HepG2 (cell line): Measurements from ENCODE around the gene DAAM2. TPM values are rescaled to one million over a fixed set of nuclear protein-coding genes. Genes with fewer than 3 reads are reported as not detected.
A peak's percentile ranks its signal among the peaks of the same experiment; 100 is the strongest.

Experiments
- ATAC-seq: fragments of 200-7000 bp; cut with Tn5 transposase; 3 replicates; pipeline ENCODE4 v1.9.1; 2020; ENCODE audit warnings: mild to moderate bottlenecking, moderate library complexity
- BruUV-seq: library from RNA; stranded (reverse); fragments of 400-500 nt; replicated peaks from 2 replicates; lab custom pipeline; 2021; lab: Mats Ljungman, UMichigan
- CTCF ChIA-PET: fragments of 300-600 bp; formaldehyde crosslinking; extraction: SDS; loops from one replicate; lab custom pipeline; 2021; ENCODE audit warnings: low total read pairs, inconsistent platforms, low intra/inter-chr PET ratio; lab: Yijun Ruan, JAX
- POLR2A ChIA-PET: fragments of 350-600 bp; sonication (Branson Sonifier 250); formaldehyde crosslinking; loops from one replicate; lab custom pipeline; 2020; ENCODE audit warnings: antibody characterized with exemption, inconsistent platforms; lab: Yijun Ruan, JAX
- DNase-seq: peaks from one replicate; pipeline ENCODE4 v3.0.0-alpha.2; 2015; ENCODE audit warnings: low spot score
- FAIRE-seq: peaks from 3 replicates; lab custom pipeline; 2011; peaks lifted over from hg19 to GRCh38; lab: Jason Lieb, UNC
- H2AFZ ChIP-seq: one replicate; pipeline ENCODE4 v1.6.1; 2011; ENCODE audit warnings: low read length, inconsistent platforms
- H3K27ac ChIP-seq: fragments of 300-600 bp; 3 replicates; pipeline ENCODE4 v1.8.0; 2011; ENCODE audit warnings: mixed run types, mild to moderate bottlenecking, mixed read lengths, low read length, inconsistent platforms; ENCODE audit not compliant: insufficient read depth; ENCODE audit errors: extremely low read length
- H3K27me3 ChIP-seq, 2 experiments: fragments of 200-600 bp in 1 of 2; 2 replicates in 1 of 2; 3 replicates in 1 of 2; pipeline versions ENCODE4 v1.6.0 to v1.8.0; 2011; ENCODE audit warnings: low read length in 2 of 2, mild to moderate bottlenecking in 2 of 2, moderate library complexity in 2 of 2, inconsistent platforms in 1 of 2; ENCODE audit not compliant: insufficient read depth in 2 of 2, control insufficient read depth in 1 of 2
- H3K36me3 ChIP-seq, 2 experiments: fragments of 200-600 bp in 1 of 2; replicated peaks in 1 of 2; 2 replicates in 1 of 2; 3 replicates in 1 of 2; pipeline versions ENCODE4 v1.5.1 to v1.8.0; 2011; ENCODE audit warnings: low read length in 2 of 2, inconsistent platforms in 1 of 2; ENCODE audit not compliant: insufficient read depth in 2 of 2, control insufficient read depth in 1 of 2
- H3K4me1 ChIP-seq: 2 replicates; pipeline ENCODE4 v1.5.1; 2012; ENCODE audit warnings: low read length, inconsistent platforms; ENCODE audit not compliant: insufficient read depth
- H3K4me2 ChIP-seq: 2 replicates; pipeline ENCODE4 v1.6.0; 2011; ENCODE audit warnings: low read depth, low read length, inconsistent platforms
- H3K4me3 ChIP-seq, 3 experiments: fragments of 200-600 bp in 1 of 3; sonication (generic), shearing (Covaris generic) in 1 of 3; replicated peaks in 1 of 3; 2 replicates each; pipeline ENCODE4 v1.5.1; 2011 to 2016; ENCODE audit warnings: low read length in 3 of 3, inconsistent platforms in 2 of 3, low read depth in 2 of 3, mild to moderate bottlenecking in 2 of 3, control low read depth in 1 of 3, mixed read lengths in 1 of 3; ENCODE audit not compliant: insufficient read depth in 1 of 3
- H3K79me2 ChIP-seq: one replicate; pipeline ENCODE4 v1.6.1; 2011; ENCODE audit warnings: low read length, inconsistent platforms; ENCODE audit not compliant: insufficient read depth
- H3K9ac ChIP-seq: 2 replicates; pipeline ENCODE4 v1.6.0; 2011; ENCODE audit warnings: mild to moderate bottlenecking, low read depth, low read length, inconsistent platforms; ENCODE audit not compliant: insufficient read depth
- H3K9me3 ChIP-seq: 2 replicates; pipeline ENCODE4 v1.5.1; 2012; ENCODE audit warnings: mild to moderate bottlenecking, low read length
- H4K20me1 ChIP-seq: 2 replicates; pipeline ENCODE4 v1.6.0; 2011; ENCODE audit warnings: inconsistent platforms, mild to moderate bottlenecking, low read length, moderate library complexity; ENCODE audit not compliant: insufficient read depth
- AGO2 ChIP-seq: fragments of 200-400 bp; formaldehyde crosslinking; optimal IDR thresholded peaks from 2 replicates; pipeline ENCODE3; 2017; ENCODE audit warnings: mild to moderate bottlenecking, low read depth, low read length, moderate library complexity
- ATM ChIP-seq: fragments of 450-650 bp; IDR thresholded peaks from 2 replicates; pipeline ENCODE4 v1.7.1; 2017; ENCODE audit warnings: mild to moderate bottlenecking, borderline replicate concordance
- BATF2 ChIP-seq: sonication (generic); formaldehyde crosslinking; IDR thresholded peaks from 2 replicates; pipeline ENCODE4 v1.8.0; 2022; ENCODE audit warnings: mild to moderate bottlenecking, missing genetic modification reagents, moderate library complexity
- HMG20B ChIP-seq: conservative IDR thresholded peaks from 2 replicates; pipeline ENCODE4 v1.6.1; 2016; ENCODE audit warnings: missing genetic modification reagents, missing compliant biosample characterization
- KLF16 ChIP-seq, 2 experiments: sonication (generic) in 1 of 2; formaldehyde crosslinking in 1 of 2; IDR thresholded peaks; 2 replicates each; pipeline versions ENCODE4 v1.6.1 to v1.8.0; 2016 to 2023; ENCODE audit warnings: missing genetic modification reagents in 2 of 2, missing compliant biosample characterization in 1 of 2
- KMT2B ChIP-seq: IDR thresholded peaks from 2 replicates; pipeline ENCODE4 v1.6.1; 2016; ENCODE audit warnings: missing genetic modification reagents, missing compliant biosample characterization
- MBD4 ChIP-seq: IDR thresholded peaks from 2 replicates; pipeline ENCODE4 v1.6.1; 2012; ENCODE audit warnings: low read length, inconsistent platforms, borderline replicate concordance
- MED13 ChIP-seq: sonication (generic); formaldehyde crosslinking; IDR thresholded peaks from 2 replicates; pipeline ENCODE4 v1.5.0; 2020; ENCODE audit warnings: missing genetic modification reagents
- NFATC3 ChIP-seq: sonication (generic); formaldehyde crosslinking; IDR thresholded peaks from 2 replicates; pipeline ENCODE4 v1.5.1; 2020; ENCODE audit warnings: mild to moderate bottlenecking, missing genetic modification reagents
- NR0B2 ChIP-seq: sonication (generic); formaldehyde crosslinking; IDR thresholded peaks from 2 replicates; pipeline ENCODE4 v1.4.0; 2020; ENCODE audit warnings: mild to moderate bottlenecking, missing genetic modification reagents
- TFDP2 ChIP-seq: sonication (generic); formaldehyde crosslinking; IDR thresholded peaks from 2 replicates; pipeline ENCODE4 v1.4.0; 2020; ENCODE audit warnings: missing genetic modification reagents
- ZNF432 ChIP-seq: sonication (generic); formaldehyde crosslinking; IDR thresholded peaks from 2 replicates; pipeline ENCODE4 v1.5.0; 2020; ENCODE audit warnings: missing genetic modification reagents, mild to moderate bottlenecking, borderline replicate concordance
- ZNF569 ChIP-seq: sonication (generic); formaldehyde crosslinking; IDR thresholded peaks from 2 replicates; pipeline ENCODE4 v1.5.0; 2020; ENCODE audit warnings: mild to moderate bottlenecking, missing genetic modification reagents, moderate library complexity, borderline replicate concordance
- WGBS: methylation state at CpG from one replicate; pipeline ENCODE4 v1.1.6; 2017; ENCODE audit warnings: low lambda C conversion rate; 5-methylcytosine and 5-hydroxymethylcytosine counted together
- in situ Hi-C: cut with HindIII; loops from 2 replicates; pipeline ENCODE4 v1.10.0; 2017; ENCODE audit warnings: low pct_unique_long_range_greater_than_20kb; ENCODE audit not compliant: extremely low pct_ligation_motif_present
- intact Hi-C: fragments of 100-400 bp; cut with micrococcal nuclease; formaldehyde crosslinking; loops from one replicate; pipeline ENCODE4 v1.10.0; 2022; ENCODE audit not compliant: unreplicated experiment
- polyA plus RNA-seq, 8 experiments: library from polyadenylated mRNA; depleted of rRNA in 3 of 8; stranded (reverse) in 7 of 8; unstranded in 1 of 8; fragments of >200 nt; fragmentation: Illumina TruSeq in 4 of 8; extraction: Trizol in 4 of 8; gene quantifications; 2 replicates each; pipeline versions ENCODE4 v1.2.1 to v1.2.3, GENCODE V29; 2011 to 2016; ENCODE audit warnings: low read depth in 4 of 8, missing spikeins in 1 of 8, mixed read lengths in 1 of 8; ENCODE audit not compliant: insufficient read depth in 1 of 8
- total RNA-seq, 5 experiments: library from RNA; depleted of rRNA; stranded (reverse); fragments of >200 nt; fragmentation: Illumina TruSeq; extraction: Trizol; gene quantifications; 2 replicates each; pipeline ENCODE4 v1.2.3, GENCODE V29; 2016; ENCODE audit warnings: low read depth in 1 of 5

Gene DAAM2
- total and polyA plus RNA-seq, 2 of the 13 experiments (the other 11 are each of a cell fraction or from before 2014, with no cell fraction given) = 0.01 TPM; not detected in 1

- no peak for TF ChIP-seq HMG20B
Measured at GRCh38 chr6:39901116-39901655, 109.0 kb downstream of the DAAM2 start (continued).

GRCh38 chr6:39901670-39902069, 109.5 kb downstream of the DAAM2 start:
- no peaks in the 10 kb centered on the region for H3K9me3 ChIP-seq
- no peaks in the 10 kb centered on the region for H4K20me1 ChIP-seq
- no peak overlapping the region for H3K4me2 ChIP-seq
- H3K27me3 ChIP-seq = no peaks in the 10 kb centered on the region; a peak in 1 of 5 replicates
- no peak overlapping the region for H3K27ac ChIP-seq
- no peaks in the 10 kb centered on the region for H3K4me1 ChIP-seq
- TF ChIP-seq NR0B2 (no peak), AGO2 (peak; percentile 70), BATF2 (CRISPR knock-in tag) (no peak)
- no peak overlapping the region for H3K9ac ChIP-seq
- CTCF ChIA-PET = no interaction called here
- no peak overlapping the region for H3K4me3 ChIP-seq
- H2AFZ ChIP-seq = no peak overlapping the region
- FAIRE-seq (no peak), DNase-seq (no peak), ATAC-seq (no peak)
- intact Hi-C loops = no loop called here
- POLR2A ChIA-PET = no interaction called here
- no peaks in the 10 kb centered on the region for H3K79me2 ChIP-seq
- no TSS peak for BruUV-seq
- in situ Hi-C loops = no loop called here
- 88% methylated on average over 19 of the region's 19 CpGs for WGBS
- H3K36me3 ChIP-seq = no peaks in the 10 kb centered on the region

GRCh38 chr6:39902136-39902535, 110.0 kb downstream of the DAAM2 start:
- no peak for ATAC-seq
- no peak for FAIRE-seq
- H4K20me1 ChIP-seq = no peaks in the 10 kb centered on the region
- no peaks in the 10 kb centered on the region for H3K79me2 ChIP-seq
- H3K4me2 ChIP-seq = no peak overlapping the region
- no peak overlapping the region for H3K27ac ChIP-seq
- WGBS = 68% methylated on average over 2 of the region's 2 CpGs
- no peak overlapping the region for H3K9ac ChIP-seq
- intact Hi-C loops (no loop called here), in situ Hi-C loops (no loop called here)
- no peak overlapping the region for H3K4me3 ChIP-seq
- H3K36me3 ChIP-seq = no peaks in the 10 kb centered on the region
- no peak for DNase-seq
- no peaks in the 10 kb centered on the region for H3K4me1 ChIP-seq
- ChIA-PET CTCF (no interaction called here), POLR2A (no interaction called here)
- H2AFZ ChIP-seq = no peak overlapping the region
- BruUV-seq = no TSS peak
- no peaks in the 10 kb centered on the region for H3K9me3 ChIP-seq
- no peaks in the 10 kb centered on the region; a peak in 1 of 5 replicates for H3K27me3 ChIP-seq
- TF ChIP-seq KMT2B (CRISPR knock-in tag) (no peak), ZNF432 (CRISPR knock-in tag) (no peak), ZNF569 (CRISPR knock-in tag) (no peak), MED13 (CRISPR knock-in tag) (no peak), NFATC3 (CRISPR knock-in tag) (no peak), MBD4 (no peak), ATM (no peak), KLF16 (CRISPR knock-in tag; IDR thresholded peaks at IDR 0.05) (no peak), TFDP2 (no peak)
